ENCODE measurements around the gene HNF1B. TPM values are rescaled to one million over a fixed set of nuclear protein-coding genes. Genes with fewer than 3 reads are reported as not detected.

HNF1B gene
- total RNA-seq, 1 donor, result not detected

- TF ChIP-seq CTCF (IDR thresholded peaks at IDR 0.05; ENCODE audit: extremely low read depth, low read depth, low read length), result no peak
- H3K9me3 ChIP-seq (ENCODE audit: low read depth, low read length), result no peaks in the 10 kb centered on the region
- no peak overlapping the region for H3K4me2 ChIP-seq (ENCODE audit: insufficient read depth, low read length)
- no peaks in the 10 kb centered on the region for H3K36me3 ChIP-seq (ENCODE audit: insufficient read depth, low read length)
- peaks cover 9% of the 10 kb centered on the region for H3K27me3 ChIP-seq (ENCODE audit: insufficient read depth, low read length)
- H3K4me1 ChIP-seq (ENCODE audit: insufficient read depth, low read length), result peaks cover 6% of the 10 kb centered on the region
- no peak overlapping the region for H3K27ac ChIP-seq (ENCODE audit: low read depth, low read length)
- DNase-seq (ENCODE audit: insufficient read length, low spot score, missing footprints), result peak; percentile 52
- no peaks in the 10 kb centered on the region for H3K79me2 ChIP-seq (ENCODE audit: insufficient read depth, low read length)
- no peaks in the 10 kb centered on the region for H4K20me1 ChIP-seq (ENCODE audit: insufficient read depth, low read length)
- no peak overlapping the region for H2AFZ ChIP-seq (ENCODE audit: low read length)
- H3K4me3 ChIP-seq (ENCODE audit: insufficient read depth, low read length), result no peak overlapping the region
Observed at GRCh38 chr17:37755455-37755854, 10.6 kb upstream of the HNF1B start.

- no peaks in the 10 kb centered on the region for H4K20me1 ChIP-seq (ENCODE audit: insufficient read depth, low read length)
- H3K27me3 ChIP-seq (ENCODE audit: insufficient read depth, low read length), result peaks cover 2% of the 10 kb centered on the region
- no peaks in the 10 kb centered on the region for H3K79me2 ChIP-seq (ENCODE audit: insufficient read depth, low read length)
- H3K9me3 ChIP-seq (ENCODE audit: low read depth, low read length), result no peaks in the 10 kb centered on the region
- TF ChIP-seq CTCF (IDR thresholded peaks at IDR 0.05; ENCODE audit: extremely low read depth, low read depth, low read length), result no peak
- H3K27ac ChIP-seq (ENCODE audit: low read depth, low read length), result no peak overlapping the region
- no peak overlapping the region for H3K4me2 ChIP-seq (ENCODE audit: insufficient read depth, low read length)
- H3K4me1 ChIP-seq (ENCODE audit: insufficient read depth, low read length), result peaks cover 6% of the 10 kb centered on the region
- H3K4me3 ChIP-seq (ENCODE audit: insufficient read depth, low read length), result no peak overlapping the region
- DNase-seq (ENCODE audit: insufficient read length, low spot score, missing footprints), result no peak
- no peaks in the 10 kb centered on the region for H3K36me3 ChIP-seq (ENCODE audit: insufficient read depth, low read length)
- no peak overlapping the region for H2AFZ ChIP-seq (ENCODE audit: low read length)
Observed at GRCh38 chr17:37754363-37754762, 9.5 kb upstream of the HNF1B start.

GRCh38 chr17:37752482-37752881 is 7.6 kb upstream of the HNF1B start:
- Histone ChIP-seq H3K27me3 (ENCODE audit: insufficient read depth, low read length) (peaks cover 15% of the 10 kb centered on the region), H3K4me3 (ENCODE audit: insufficient read depth, low read length) (no peak overlapping the region), H3K27ac (ENCODE audit: low read depth, low read length) (no peak overlapping the region), H3K79me2 (ENCODE audit: insufficient read depth, low read length) (no peaks in the 10 kb centered on the region), H3K36me3 (ENCODE audit: insufficient read depth, low read length) (no peaks in the 10 kb centered on the region), H2AFZ (ENCODE audit: low read length) (peak overlapping the region; percentile 49), H3K4me2 (ENCODE audit: insufficient read depth, low read length) (no peak overlapping the region), H4K20me1 (ENCODE audit: insufficient read depth, low read length) (no peaks in the 10 kb centered on the region), H3K4me1 (ENCODE audit: insufficient read depth, low read length) (peaks cover 6% of the 10 kb centered on the region), H3K9me3 (ENCODE audit: low read depth, low read length) (no peaks in the 10 kb centered on the region)
- peak; percentile 93 for DNase-seq (ENCODE audit: insufficient read length, low spot score, missing footprints)
- no peak for TF ChIP-seq CTCF (IDR thresholded peaks at IDR 0.05; ENCODE audit: extremely low read depth, low read depth, low read length)

GRCh38 chr17:37750768-37751475 is 6.1 kb upstream of the HNF1B start:
- H3K4me1 ChIP-seq (ENCODE audit: insufficient read depth, low read length), result peaks cover 6% of the 10 kb centered on the region
- no peaks in the 10 kb centered on the region for H3K9me3 ChIP-seq (ENCODE audit: low read depth, low read length)
- peaks cover 31% of the 10 kb centered on the region for H3K27me3 ChIP-seq (ENCODE audit: insufficient read depth, low read length)
- no peaks in the 10 kb centered on the region for H3K36me3 ChIP-seq (ENCODE audit: insufficient read depth, low read length)
- no peak for DNase-seq (ENCODE audit: insufficient read length, low spot score, missing footprints)
- no peak overlapping the region for H2AFZ ChIP-seq (ENCODE audit: low read length)
- H3K4me2 ChIP-seq (ENCODE audit: insufficient read depth, low read length), result no peak overlapping the region
- H4K20me1 ChIP-seq (ENCODE audit: insufficient read depth, low read length), result no peaks in the 10 kb centered on the region
- TF ChIP-seq CTCF (IDR thresholded peaks at IDR 0.05; ENCODE audit: extremely low read depth, low read depth, low read length), result no peak
- no peak overlapping the region for H3K4me3 ChIP-seq (ENCODE audit: insufficient read depth, low read length)
- no peak overlapping the region for H3K27ac ChIP-seq (ENCODE audit: low read depth, low read length)
- H3K79me2 ChIP-seq (ENCODE audit: insufficient read depth, low read length), result no peaks in the 10 kb centered on the region

Data from osteoblast (primary cell).